Peyer's patch (tissue), 4 donors: ENCODE measurements around the gene USP3. TPM values are rescaled to one million over a fixed set of nuclear protein-coding genes. Genes with fewer than 3 reads are reported as not detected.

Experiments used
- DNase-seq, 3 donors: peaks; one replicate each; pipeline ENCODE4 v3.0.0-alpha.2; 2017 to 2019
- H3K27ac ChIP-seq, 4 donors: fragments of 200-600 bp; sonication (generic); one replicate each; pipeline ENCODE4 v1.5.1; 2016 to 2019
- H3K27me3 ChIP-seq, 2 donors: fragments of 200-600 bp; sonication (generic); one replicate each; pipeline ENCODE4 v1.5.1; 2019
- H3K36me3 ChIP-seq, 3 donors: fragments of 200-600 bp; sonication (generic); one replicate each; pipeline ENCODE4 v1.5.1; 2016 to 2019
- H3K4me1 ChIP-seq, 4 donors: fragments of 200-600 bp; sonication (generic); one replicate each; pipeline ENCODE4 v1.5.1; 2016 to 2019
- H3K4me3 ChIP-seq, 4 donors: fragments of 200-600 bp; sonication (generic); 1 replicate in 3 of 4; 2 replicates in 1 of 4; pipeline ENCODE4 v1.5.1; 2016 to 2019; ENCODE audit warnings: mild to moderate bottlenecking in 1 of 4
- H3K9me3 ChIP-seq, 4 donors: fragments of 200-600 bp; sonication (generic); one replicate each; pipeline ENCODE4 v1.5.1; 2016 to 2019; ENCODE audit warnings: mild to moderate bottlenecking in 1 of 4
- CTCF ChIP-seq, 6 experiments: fragments of 450-650 bp in 4 of 6; fragments of 200-600 bp in 2 of 6; sonication (generic) in 1 of 6; IDR thresholded peaks; one replicate each; pipeline ENCODE4 v1.5.1; 2017 to 2019; ENCODE audit warnings: antibody characterized with exemption in 6 of 6, mild to moderate bottlenecking in 3 of 6, moderate library complexity in 1 of 6
- POLR2A ChIP-seq, 2 donors: fragments of 450-650 bp; IDR thresholded peaks; one replicate each; pipeline ENCODE4 v1.5.1; 2017; ENCODE audit warnings: antibody characterized with exemption in 2 of 2, mild to moderate bottlenecking in 2 of 2, moderate library complexity in 2 of 2
- total RNA-seq, 4 donors: library from RNA; depleted of rRNA; stranded (reverse); fragments of >200 nt; gene quantifications; one replicate each; pipeline ENCODE4 v1.1.0, GENCODE V29; 2016

Gene USP3
- total RNA-seq, 4 donors from 2014 or later = 67.8 to 86.1 (median 76.9) TPM

- Histone ChIP-seq H3K4me3 (no peak overlapping the region), H3K9me3 (no peaks in the 10 kb centered on the region), H3K36me3 (no peaks in the 10 kb centered on the region), H3K27ac (peak overlapping the region; percentile 68 to 89 (median 79)), H3K27me3 (no peaks in the 10 kb centered on the region), H3K4me1 (peaks cover 0 to 52% (median 13%) of the 10 kb centered on the region in 4 donors)
- TF ChIP-seq CTCF (IDR thresholded peaks at IDR 0.05) = no peak
- no peak for TF ChIP-seq POLR2A (IDR thresholded peaks at IDR 0.05)
- DNase-seq = no peak
These were observed 30.7 kb upstream of the USP3 start for GRCh38 chr15:63473749-63473998.

- Histone ChIP-seq H3K36me3 (no peaks in the 10 kb centered on the region), H3K9me3 (no peaks in the 10 kb centered on the region), H3K27me3 (no peaks in the 10 kb centered on the region), H3K4me3 (no peak overlapping the region), H3K4me1 (peaks cover 0 to 56% (median 15%) of the 10 kb centered on the region in 4 donors), H3K27ac (peak overlapping the region; percentile 68 to 89 (median 79))
- peak; percentile 71 to 89 (median 74) for DNase-seq
- TF ChIP-seq POLR2A (IDR thresholded peaks at IDR 0.05) (peak in 1 of 2 donors; percentile 41), CTCF (IDR thresholded peaks at IDR 0.05) (peak in 4 of 6 experiments; percentile 20 to 49 (median 38))
These were observed 30.2 kb upstream of the USP3 start for GRCh38 chr15:63473999-63474809.

- Histone ChIP-seq H3K36me3 (no peaks in the 10 kb centered on the region), H3K4me3 (no peak overlapping the region), H3K9me3 (no peaks in the 10 kb centered on the region), H3K4me1 (peaks cover 0 to 63% (median 17%) of the 10 kb centered on the region in 4 donors), H3K27me3 (no peaks in the 10 kb centered on the region), H3K27ac (peak overlapping the region; percentile 68 to 89 (median 79))
- peak in 1 of 2 donors; percentile 11 for TF ChIP-seq POLR2A (IDR thresholded peaks at IDR 0.05)
- no peak for TF ChIP-seq CTCF (IDR thresholded peaks at IDR 0.05)
- peak in 2 of 3 donors; percentile 84 to 86 for DNase-seq
These were observed 29.5 kb upstream of the USP3 start for GRCh38 chr15:63474810-63475316.

GRCh38 chr15:63475707-63476106 lies 28.7 kb upstream of the USP3 start:
- Histone ChIP-seq H3K27ac (peak overlapping the region; percentile 68 to 80 (median 75)), H3K36me3 (no peaks in the 10 kb centered on the region), H3K4me1 (peaks cover 0 to 71% (median 23%) of the 10 kb centered on the region in 4 donors), H3K27me3 (no peaks in the 10 kb centered on the region), H3K9me3 (no peaks in the 10 kb centered on the region), H3K4me3 (no peak overlapping the region)
- no peak for DNase-seq
- no peak for TF ChIP-seq CTCF (IDR thresholded peaks at IDR 0.05)
- TF ChIP-seq POLR2A (IDR thresholded peaks at IDR 0.05) = no peak

- H3K36me3 ChIP-seq = no peaks in the 10 kb centered on the region
- H3K4me3 ChIP-seq = no peak overlapping the region
- H3K27ac ChIP-seq = peak overlapping the region; percentile 68 to 80 (median 75)
- H3K4me1 ChIP-seq = peaks cover 0 to 76% (median 27%) of the 10 kb centered on the region in 4 donors
- no peaks in the 10 kb centered on the region for H3K27me3 ChIP-seq
- TF ChIP-seq CTCF (IDR thresholded peaks at IDR 0.05) = no peak
- TF ChIP-seq POLR2A (IDR thresholded peaks at IDR 0.05) = peak in 1 of 2 donors; percentile 11
- H3K9me3 ChIP-seq = no peaks in the 10 kb centered on the region
- no peak for DNase-seq
These were observed 28.2 kb upstream of the USP3 start for GRCh38 chr15:63476229-63476632.
